GM12878 (cell line): Measurements from ENCODE around the gene SLCO4A1.

ENCODE experiments used
- NR2C2 ChIP-seq: IDR thresholded peaks from 2 replicates; pipeline ENCODE4 v1.6.1; 2011; ENCODE audit warnings: borderline replicate concordance, low read depth; ENCODE audit not compliant: control insufficient read depth, insufficient read length
- POLR2AphosphoS5 ChIP-seq: IDR thresholded peaks from 2 replicates; pipeline ENCODE4 v1.6.1; 2011; ENCODE audit warnings: mild to moderate bottlenecking, low read length, inconsistent platforms
- TAF1 ChIP-seq: IDR thresholded peaks from 2 replicates; pipeline ENCODE4 v1.6.1; 2011; ENCODE audit warnings: mild to moderate bottlenecking, low read depth, low read length, borderline replicate concordance
- TF ChIP-seq, protein P1 (sequence below): IDR thresholded peaks from 2 replicates; pipeline ENCODE4 v1.6.1; 2011; ENCODE audit warnings: mild to moderate bottlenecking, low read depth, low read length, moderate library complexity; ENCODE audit not compliant: insufficient replicate concordance
- TF ChIP-seq, protein P2 (sequence below), 3 experiments: IDR thresholded peaks in 2 of 3; conservative IDR thresholded peaks in 1 of 3; 2 replicates each; pipeline ENCODE4 v1.5.1; 2011; ENCODE audit warnings: low read depth in 3 of 3, low read length in 3 of 3, mild to moderate bottlenecking in 3 of 3, control low read depth in 2 of 3, moderate library complexity in 2 of 3, inconsistent platforms in 1 of 3, mixed read lengths in 1 of 3; ENCODE audit not compliant: control insufficient read depth in 2 of 3, insufficient read depth in 1 of 3; ENCODE audit errors: extremely low read depth in 1 of 3

DNA sequence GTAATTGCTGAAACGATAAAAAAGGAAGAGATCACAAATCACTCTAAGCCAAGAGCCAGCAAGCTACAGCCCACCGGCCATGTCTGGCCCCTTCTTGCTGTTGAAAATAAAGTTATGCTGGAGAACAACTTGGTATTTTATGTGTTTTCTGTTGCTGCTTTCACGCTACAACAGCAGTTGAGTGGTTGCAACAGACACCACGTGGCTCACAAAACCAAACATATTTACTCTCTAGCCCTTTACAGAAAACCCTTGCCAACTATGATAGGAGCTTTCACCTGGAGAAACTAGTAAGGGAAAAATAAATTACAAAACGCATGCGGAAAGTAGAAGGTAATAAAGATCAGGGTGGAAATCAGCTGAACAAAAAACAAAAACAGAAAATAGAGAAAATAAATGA is 41.1 kb upstream of the SLCO4A1 start:
- TF ChIP-seq TAF1 (no peak), POLR2AphosphoS5 (no peak), NR2C2 (no peak)
- TF ChIP-seq, protein P1, sequence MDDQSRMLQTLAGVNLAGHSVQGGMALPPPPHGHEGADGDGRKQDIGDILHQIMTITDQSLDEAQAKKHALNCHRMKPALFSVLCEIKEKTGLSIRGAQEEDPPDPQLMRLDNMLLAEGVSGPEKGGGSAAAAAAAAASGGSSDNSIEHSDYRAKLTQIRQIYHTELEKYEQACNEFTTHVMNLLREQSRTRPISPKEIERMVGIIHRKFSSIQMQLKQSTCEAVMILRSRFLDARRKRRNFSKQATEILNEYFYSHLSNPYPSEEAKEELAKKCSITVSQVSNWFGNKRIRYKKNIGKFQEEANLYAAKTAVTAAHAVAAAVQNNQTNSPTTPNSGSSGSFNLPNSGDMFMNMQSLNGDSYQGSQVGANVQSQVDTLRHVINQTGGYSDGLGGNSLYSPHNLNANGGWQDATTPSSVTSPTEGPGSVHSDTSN, result no peak
- TF ChIP-seq, protein P2, sequence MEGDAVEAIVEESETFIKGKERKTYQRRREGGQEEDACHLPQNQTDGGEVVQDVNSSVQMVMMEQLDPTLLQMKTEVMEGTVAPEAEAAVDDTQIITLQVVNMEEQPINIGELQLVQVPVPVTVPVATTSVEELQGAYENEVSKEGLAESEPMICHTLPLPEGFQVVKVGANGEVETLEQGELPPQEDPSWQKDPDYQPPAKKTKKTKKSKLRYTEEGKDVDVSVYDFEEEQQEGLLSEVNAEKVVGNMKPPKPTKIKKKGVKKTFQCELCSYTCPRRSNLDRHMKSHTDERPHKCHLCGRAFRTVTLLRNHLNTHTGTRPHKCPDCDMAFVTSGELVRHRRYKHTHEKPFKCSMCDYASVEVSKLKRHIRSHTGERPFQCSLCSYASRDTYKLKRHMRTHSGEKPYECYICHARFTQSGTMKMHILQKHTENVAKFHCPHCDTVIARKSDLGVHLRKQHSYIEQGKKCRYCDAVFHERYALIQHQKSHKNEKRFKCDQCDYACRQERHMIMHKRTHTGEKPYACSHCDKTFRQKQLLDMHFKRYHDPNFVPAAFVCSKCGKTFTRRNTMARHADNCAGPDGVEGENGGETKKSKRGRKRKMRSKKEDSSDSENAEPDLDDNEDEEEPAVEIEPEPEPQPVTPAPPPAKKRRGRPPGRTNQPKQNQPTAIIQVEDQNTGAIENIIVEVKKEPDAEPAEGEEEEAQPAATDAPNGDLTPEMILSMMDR (IDR thresholded peaks at IDR 0.05 in 2 of 3, conservative IDR thresholded peaks at IDR 0.05 in 1 of 3; ENCODE audit: control insufficient read depth in 2 of 3, extremely low read depth in 1 of 3, insufficient read depth in 1 of 3, low read depth in 3 of 3, low read length in 3 of 3), result no peak
